GM18517 (cell line): ENCODE measurements around the gene FAXDC2.

Experiments used
- ATAC-seq: cut with Tn5 transposase; IDR thresholded peaks from one replicate; pipeline ENCODE4 v1.9.1; 2021; ENCODE audit warnings: mild to moderate bottlenecking, moderate library complexity; ENCODE audit not compliant: unreplicated experiment

FAXDC2 gene

GRCh38 chr5:154850255-154851062 is at the start of gene FAXDC2:
Gene FAXDC2, minus strand, starts transcription at chr5:154850603. Its CDS starts 12,425 bp downstream, at chr5:154838178.
- ATAC-seq = no peak

GRCh38 chr5:154900066-154900465 is 49.7 kb upstream of the FAXDC2 start:
- ATAC-seq = no peak

GRCh38 chr5:154899151-154899816 is 48.9 kb upstream of the FAXDC2 start:
- no peak for ATAC-seq

GRCh38 chr5:154898210-154898609 is 47.8 kb upstream of the FAXDC2 start:
- ATAC-seq = no peak

GRCh38 chr5:154896562-154897165 is 46.3 kb upstream of the FAXDC2 start:
- no peak for ATAC-seq

- no peak for ATAC-seq
These were observed 45.5 kb upstream of the FAXDC2 start for GRCh38 chr5:154895606-154896561.

- ATAC-seq = no peak
These were observed 43.0 kb upstream of the FAXDC2 start for GRCh38 chr5:154893381-154893780.

GRCh38 chr5:154892369-154892771 is 42.0 kb upstream of the FAXDC2 start:
- ATAC-seq = no peak

GRCh38 chr5:154885439-154885838 is 35.0 kb upstream of the FAXDC2 start:
- no peak for ATAC-seq

GRCh38 chr5:154884424-154884823 is 34.0 kb upstream of the FAXDC2 start:
- ATAC-seq = no peak

GRCh38 chr5:154881986-154882385 is 31.6 kb upstream of the FAXDC2 start:
- ATAC-seq = no peak

- ATAC-seq = no peak
These were observed 28.4 kb upstream of the FAXDC2 start for GRCh38 chr5:154878642-154879335.

GRCh38 chr5:154873791-154874331 is 23.5 kb upstream of the FAXDC2 start:
- no peak for ATAC-seq

GRCh38 chr5:154871734-154872133 is 21.3 kb upstream of the FAXDC2 start:
- no peak for ATAC-seq

GRCh38 chr5:154868702-154869101 is 18.3 kb upstream of the FAXDC2 start:
- no peak for ATAC-seq

GRCh38 chr5:154866841-154867240 is 16.4 kb upstream of the FAXDC2 start:
- ATAC-seq = no peak

GRCh38 chr5:154865466-154866184 is 15.2 kb upstream of the FAXDC2 start:
- no peak for ATAC-seq

- ATAC-seq = no peak
These were observed 13.1 kb upstream of the FAXDC2 start for GRCh38 chr5:154863291-154864080.
